Nephron progenitor cell (in vitro differentiated cells): ENCODE results near the gene ULK4.

Experiments
- DNase-seq: peaks from one replicate; pipeline ENCODE4 v3.0.0; 2021
- H3K27ac Mint-ChIP-seq: 2 replicates; pipeline ENCODE4 v1.8.0; 2021; ENCODE audit warnings: mild to moderate bottlenecking, moderate library complexity, mixed read lengths
- H3K27me3 Mint-ChIP-seq: 2 replicates; pipeline ENCODE4 v1.8.0; 2021; ENCODE audit warnings: mild to moderate bottlenecking, low read depth, mixed read lengths; ENCODE audit not compliant: poor library complexity
- H3K36me3 Mint-ChIP-seq: 2 replicates; pipeline ENCODE4 v1.8.0; 2021; ENCODE audit warnings: low read depth, mixed read lengths
- H3K4me1 Mint-ChIP-seq: 2 replicates; pipeline ENCODE4 v1.8.0; 2021; ENCODE audit warnings: mixed read lengths
- H3K4me3 Mint-ChIP-seq: 2 replicates; pipeline ENCODE4 v1.8.0; 2021; ENCODE audit warnings: mild to moderate bottlenecking, moderate library complexity, mixed read lengths
- H3K9me3 Mint-ChIP-seq: 2 replicates; pipeline ENCODE4 v1.8.0; 2021; ENCODE audit warnings: mild to moderate bottlenecking, moderate library complexity, mixed read lengths
- TF ChIP-seq, protein P1 (sequence below): fragments of 200-600 bp; sonication (generic); IDR thresholded peaks from 2 replicates; pipeline ENCODE4 v1.5.0; 2021; ENCODE audit warnings: antibody characterized with exemption

ULK4 gene

DNA sequence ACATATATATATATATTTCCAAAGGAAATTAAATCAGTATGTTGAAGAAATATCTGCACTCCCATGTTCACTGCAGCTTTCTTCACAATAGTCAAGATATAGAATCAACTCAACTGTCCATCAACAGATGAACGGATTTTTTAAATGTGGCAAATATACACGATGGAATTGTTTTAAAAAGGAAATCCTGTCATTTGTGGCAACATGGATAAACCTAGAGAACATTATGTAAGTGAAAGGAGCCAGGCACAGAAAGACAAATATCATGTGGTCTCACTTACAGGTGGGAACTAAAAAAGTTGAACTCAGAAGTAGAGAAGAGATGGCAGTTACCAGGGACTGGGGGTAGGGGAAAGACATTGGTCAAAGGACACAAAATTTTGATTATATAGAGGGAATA, 253.7 kb downstream of the ULK4 start:
- H3K27me3 Mint-ChIP-seq = no peaks in the 10 kb centered on the region
- H3K9me3 Mint-ChIP-seq = no peaks in the 10 kb centered on the region
- no peak for DNase-seq
- H3K4me3 Mint-ChIP-seq = no peak overlapping the region
- TF ChIP-seq, protein P1, sequence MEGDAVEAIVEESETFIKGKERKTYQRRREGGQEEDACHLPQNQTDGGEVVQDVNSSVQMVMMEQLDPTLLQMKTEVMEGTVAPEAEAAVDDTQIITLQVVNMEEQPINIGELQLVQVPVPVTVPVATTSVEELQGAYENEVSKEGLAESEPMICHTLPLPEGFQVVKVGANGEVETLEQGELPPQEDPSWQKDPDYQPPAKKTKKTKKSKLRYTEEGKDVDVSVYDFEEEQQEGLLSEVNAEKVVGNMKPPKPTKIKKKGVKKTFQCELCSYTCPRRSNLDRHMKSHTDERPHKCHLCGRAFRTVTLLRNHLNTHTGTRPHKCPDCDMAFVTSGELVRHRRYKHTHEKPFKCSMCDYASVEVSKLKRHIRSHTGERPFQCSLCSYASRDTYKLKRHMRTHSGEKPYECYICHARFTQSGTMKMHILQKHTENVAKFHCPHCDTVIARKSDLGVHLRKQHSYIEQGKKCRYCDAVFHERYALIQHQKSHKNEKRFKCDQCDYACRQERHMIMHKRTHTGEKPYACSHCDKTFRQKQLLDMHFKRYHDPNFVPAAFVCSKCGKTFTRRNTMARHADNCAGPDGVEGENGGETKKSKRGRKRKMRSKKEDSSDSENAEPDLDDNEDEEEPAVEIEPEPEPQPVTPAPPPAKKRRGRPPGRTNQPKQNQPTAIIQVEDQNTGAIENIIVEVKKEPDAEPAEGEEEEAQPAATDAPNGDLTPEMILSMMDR = no peak
- no peaks in the 10 kb centered on the region for H3K36me3 Mint-ChIP-seq
- peaks cover 13% of the 10 kb centered on the region for H3K4me1 Mint-ChIP-seq
- H3K27ac Mint-ChIP-seq = no peak overlapping the region

DNA sequence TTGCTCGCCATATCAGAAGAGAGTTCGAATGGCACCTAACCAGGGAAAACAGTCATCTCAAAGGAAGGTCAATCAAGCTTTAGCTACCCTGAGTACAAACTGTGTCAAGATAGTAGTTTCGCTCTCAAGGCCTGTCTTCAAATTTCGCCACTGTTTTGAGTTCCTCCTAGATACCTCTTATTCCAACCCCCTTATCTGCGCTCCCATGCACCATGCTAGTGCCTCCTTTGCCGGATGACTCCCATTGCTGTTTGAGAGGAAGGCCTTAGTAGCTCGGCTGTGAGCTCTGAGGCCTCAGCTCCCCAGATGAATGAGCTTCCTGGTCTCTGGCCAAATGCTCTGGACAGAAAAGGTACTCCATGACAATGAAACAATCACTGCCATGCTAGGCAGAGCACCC, 256.0 kb downstream of the ULK4 start:
- TF ChIP-seq, protein P1 = no peak
- no peaks in the 10 kb centered on the region for H3K9me3 Mint-ChIP-seq
- DNase-seq = no peak
- H3K36me3 Mint-ChIP-seq = peaks cover 5% of the 10 kb centered on the region
- no peak overlapping the region for H3K27ac Mint-ChIP-seq
- H3K4me3 Mint-ChIP-seq = no peak overlapping the region
- H3K4me1 Mint-ChIP-seq = peaks cover 5% of the 10 kb centered on the region
- H3K27me3 Mint-ChIP-seq = no peaks in the 10 kb centered on the region

DNA sequence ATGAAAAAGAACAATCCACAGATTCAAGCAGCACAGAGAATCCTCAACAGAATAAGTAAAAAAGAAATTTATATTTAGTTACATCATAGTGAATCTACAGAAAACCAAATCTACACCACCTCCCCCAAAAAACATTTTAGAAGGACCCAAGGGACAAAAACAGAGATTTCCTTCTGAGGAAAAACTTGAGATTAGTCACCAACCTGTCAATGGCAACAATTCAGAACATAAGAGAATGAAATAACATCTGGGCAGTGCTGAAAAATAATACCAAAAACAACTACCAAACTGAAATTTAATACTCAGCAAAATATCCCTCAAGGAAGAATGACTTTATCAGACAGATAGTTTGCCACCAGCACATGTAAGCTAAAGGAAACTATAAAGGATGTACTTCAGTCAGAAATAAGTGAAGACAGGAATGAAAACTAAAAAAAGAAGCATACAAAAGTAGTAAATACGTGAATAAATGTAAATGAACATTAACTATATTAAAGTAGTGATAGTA, 260.7 kb downstream of the ULK4 start:
- Mint-ChIP-seq H3K4me3 (no peak overlapping the region), H3K36me3 (peaks cover 9% of the 10 kb centered on the region), H3K9me3 (peaks cover 8% of the 10 kb centered on the region), H3K4me1 (no peaks in the 10 kb centered on the region), H3K27ac (no peak overlapping the region), H3K27me3 (no peaks in the 10 kb centered on the region)
- TF ChIP-seq, protein P1 = no peak
- no peak for DNase-seq

DNA sequence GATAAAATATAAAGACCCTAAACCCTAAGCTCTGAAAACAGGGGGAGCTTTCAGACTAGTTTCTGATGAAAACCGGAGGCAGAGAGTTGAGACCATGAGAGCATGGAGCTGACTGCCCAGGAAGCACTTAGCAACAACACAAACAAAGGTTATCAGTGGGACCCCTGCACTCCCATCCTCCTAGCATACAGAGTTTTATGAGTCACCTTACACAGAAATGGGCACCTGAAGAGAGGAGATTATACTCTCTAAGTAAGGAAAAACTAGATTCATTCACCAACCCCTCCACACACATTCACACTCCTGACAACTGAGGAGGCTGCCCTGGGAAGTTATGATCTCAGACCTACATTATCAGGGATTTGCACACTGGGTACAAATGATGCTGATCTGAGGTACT, 261.7 kb downstream of the ULK4 start:
- H3K4me1 Mint-ChIP-seq = no peaks in the 10 kb centered on the region
- peaks cover 13% of the 10 kb centered on the region for H3K36me3 Mint-ChIP-seq
- no peak overlapping the region for H3K27ac Mint-ChIP-seq
- no peaks in the 10 kb centered on the region for H3K27me3 Mint-ChIP-seq
- DNase-seq = no peak
- TF ChIP-seq, protein P1 = no peak
- peaks cover 13% of the 10 kb centered on the region for H3K9me3 Mint-ChIP-seq
- H3K4me3 Mint-ChIP-seq = no peak overlapping the region

DNA sequence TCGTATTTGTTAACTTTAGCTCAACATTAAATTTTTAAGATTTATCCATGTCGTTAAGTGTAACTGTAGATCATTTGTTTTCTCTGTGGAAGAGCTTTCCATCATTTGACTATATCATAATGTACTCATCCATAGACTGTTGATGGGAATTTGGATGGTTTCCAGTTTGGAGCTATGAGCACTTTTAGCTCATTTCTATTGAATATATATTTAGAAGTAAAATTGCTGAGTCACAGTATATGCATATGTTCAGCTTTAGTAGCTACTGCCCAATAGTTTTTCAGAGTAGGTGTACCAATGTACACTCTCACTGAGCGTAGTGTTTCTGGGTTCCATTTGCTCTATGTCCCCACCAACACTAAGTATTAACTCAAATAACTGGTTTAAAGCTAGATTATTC, 263.0 kb downstream of the ULK4 start:
- Mint-ChIP-seq H3K27me3 (peaks cover 3% of the 10 kb centered on the region), H3K36me3 (peaks cover 15% of the 10 kb centered on the region), H3K27ac (no peak overlapping the region), H3K9me3 (peaks cover 15% of the 10 kb centered on the region), H3K4me3 (no peak overlapping the region), H3K4me1 (no peaks in the 10 kb centered on the region)
- DNase-seq = no peak
- TF ChIP-seq, protein P1 = no peak

DNA sequence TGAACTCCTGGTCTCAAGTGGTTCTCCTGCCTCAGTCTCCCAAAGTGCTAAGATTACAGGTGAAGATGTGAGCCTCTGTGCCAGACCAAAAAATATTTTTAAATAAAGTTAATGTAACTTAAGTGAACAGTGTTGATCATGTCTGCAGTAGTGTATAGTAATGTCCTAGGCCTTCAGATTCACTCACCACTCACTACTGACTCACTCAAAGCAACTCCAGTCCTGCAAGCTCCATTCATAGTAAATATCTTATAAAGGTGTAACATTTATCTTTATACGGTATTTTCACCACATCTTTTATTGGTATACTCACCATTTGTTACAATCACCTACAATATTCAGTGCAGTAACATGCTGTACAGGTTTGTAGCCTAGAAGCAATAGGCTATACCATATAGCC, 264.2 kb downstream of the ULK4 start:
- TF ChIP-seq, protein P1 = no peak
- DNase-seq = no peak
- Mint-ChIP-seq H3K36me3 (peaks cover 15% of the 10 kb centered on the region), H3K9me3 (peaks cover 15% of the 10 kb centered on the region), H3K4me1 (no peaks in the 10 kb centered on the region), H3K27ac (no peak overlapping the region), H3K27me3 (peaks cover 3% of the 10 kb centered on the region), H3K4me3 (no peak overlapping the region)
